ENCODE results near the gene KDM5B. TPM values are rescaled to one million over a fixed set of nuclear protein-coding genes. Genes with fewer than 3 reads are reported as not detected.
"Not testable (repeated sequence)": the region's sequence is repeated elsewhere in the genome, so short reads cannot be mapped to it uniquely, and the experiment has no call there.

Gene KDM5B
- total RNA-seq, 4 donors from 2014 or later: 21.8 to 180 (median 47.1) TPM

- TF ChIP-seq POLR2A (IDR thresholded peaks at IDR 0.05): no peak
- no peaks in the 10 kb centered on the region for H3K4me1 ChIP-seq
- intact Hi-C loops (cut with DNase I; ENCODE audit: low total_unique reads): no loop called here
Observed at GRCh38 chr1:202831906-202832305, 23.7 kb upstream of the KDM5B start.

DNA sequence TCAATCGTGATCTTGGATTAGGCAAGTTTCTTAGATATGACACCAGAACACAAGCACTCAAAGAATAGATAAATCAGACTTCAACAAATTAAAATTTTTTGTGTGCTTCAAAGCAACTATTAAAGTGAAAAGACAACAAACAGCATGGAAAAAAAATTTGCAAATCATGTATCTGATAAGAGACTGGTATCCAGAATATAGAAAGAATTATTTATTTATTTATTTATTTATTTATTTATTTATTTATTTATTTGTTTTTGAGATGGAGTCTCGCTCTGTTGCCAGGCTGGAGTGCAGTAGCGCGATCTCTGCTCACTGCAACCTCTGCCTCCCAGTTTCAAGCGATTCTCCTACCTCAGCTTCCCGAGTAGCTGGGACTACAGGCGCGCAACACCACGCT, 21.0 kb upstream of the KDM5B start:
- H3K36me3 ChIP-seq; intact Hi-C loops (cut with DNase I; ENCODE audit: low total_unique reads); H3K4me3 ChIP-seq; H3K9me3 ChIP-seq; H3K27ac ChIP-seq; H3K4me1 ChIP-seq; DNase-seq; H3K27me3 ChIP-seq: not testable (repeated sequence)

More at GRCh38 chr1:202831906-202832305, 23.7 kb upstream of the KDM5B start:
- DNase-seq: no peak
- Histone ChIP-seq H3K27ac (no peak overlapping the region), H3K9me3 (no peaks in the 10 kb centered on the region), H3K4me3 (no peak overlapping the region), H3K27me3 (no peaks in the 10 kb centered on the region), H3K36me3 (no peaks in the 10 kb centered on the region)

DNA sequence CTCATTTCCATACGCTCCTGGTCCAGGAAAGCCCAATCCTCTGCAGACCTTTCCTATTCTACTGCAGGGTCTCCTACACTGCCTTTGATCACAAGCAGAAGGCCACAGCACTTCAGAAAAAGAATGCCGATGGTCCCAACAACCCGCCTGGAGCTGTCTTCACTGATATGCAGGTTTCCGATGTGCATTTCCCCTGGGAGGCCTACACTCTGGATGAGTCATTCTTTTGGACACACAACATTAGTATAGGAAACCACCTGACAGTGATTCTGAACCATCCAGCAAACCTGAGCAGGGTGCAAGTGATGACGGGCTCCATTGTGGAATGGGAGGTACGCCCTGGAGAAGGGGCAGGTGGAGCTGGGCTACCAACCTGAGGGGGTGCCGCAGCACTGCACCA, 17.5 kb upstream of the KDM5B start:
- intact Hi-C loops (cut with DNase I; ENCODE audit: low total_unique reads): no loop called here
- H3K27me3 ChIP-seq: no peaks in the 10 kb centered on the region
- no peak for TF ChIP-seq CTCF (IDR thresholded peaks at IDR 0.05)
- no peak for TF ChIP-seq POLR2A (IDR thresholded peaks at IDR 0.05)
- DNase-seq: no peak
- H3K4me3 ChIP-seq: no peak overlapping the region
- no peak overlapping the region for H3K27ac ChIP-seq
- no peaks in the 10 kb centered on the region for H3K4me1 ChIP-seq
- H3K36me3 ChIP-seq: no peaks in the 10 kb centered on the region
- no peaks in the 10 kb centered on the region for H3K9me3 ChIP-seq

DNA sequence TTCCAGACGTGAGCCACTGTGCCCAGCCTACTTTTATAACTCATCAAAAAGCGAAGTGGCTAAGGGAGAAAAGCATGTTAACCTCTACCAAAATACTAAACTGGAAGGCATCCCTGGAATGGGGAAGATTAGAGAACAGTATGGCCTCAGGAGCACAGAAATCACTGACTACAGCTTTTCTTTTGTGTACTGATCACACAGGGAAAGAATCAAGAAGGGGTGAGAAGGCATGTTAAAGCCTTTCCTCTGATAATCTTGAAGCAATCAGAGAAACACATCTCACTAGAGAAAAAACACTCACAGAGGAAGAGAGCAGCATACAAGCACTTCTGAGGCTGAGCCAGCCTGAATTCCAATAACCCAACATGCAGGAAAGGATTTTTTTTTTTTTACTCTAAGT, 13.2 kb upstream of the KDM5B start:
- Histone ChIP-seq H3K9me3 (no peaks in the 10 kb centered on the region), H3K27me3 (no peaks in the 10 kb centered on the region), H3K36me3 (no peaks in the 10 kb centered on the region), H3K4me3 (no peak overlapping the region), H3K4me1 (no peaks in the 10 kb centered on the region), H3K27ac (no peak overlapping the region)
- TF ChIP-seq POLR2A (IDR thresholded peaks at IDR 0.05): no peak
- TF ChIP-seq CTCF (IDR thresholded peaks at IDR 0.05): no peak
- DNase-seq: no peak
- intact Hi-C loops (cut with DNase I; ENCODE audit: low total_unique reads): no loop called here

- no peak overlapping the region for H3K27ac ChIP-seq
- no peaks in the 10 kb centered on the region for H3K9me3 ChIP-seq
- TF ChIP-seq POLR2A (IDR thresholded peaks at IDR 0.05) (no peak), CTCF (IDR thresholded peaks at IDR 0.05) (no peak)
- no peaks in the 10 kb centered on the region for H3K36me3 ChIP-seq
- intact Hi-C loops (cut with DNase I; ENCODE audit: low total_unique reads): no loop called here
- H3K4me1 ChIP-seq: no peaks in the 10 kb centered on the region
- H3K4me3 ChIP-seq: no peak overlapping the region
- no peak for DNase-seq
- H3K27me3 ChIP-seq: no peaks in the 10 kb centered on the region
Observed at GRCh38 chr1:202818819-202819218, 10.6 kb upstream of the KDM5B start.

DNA sequence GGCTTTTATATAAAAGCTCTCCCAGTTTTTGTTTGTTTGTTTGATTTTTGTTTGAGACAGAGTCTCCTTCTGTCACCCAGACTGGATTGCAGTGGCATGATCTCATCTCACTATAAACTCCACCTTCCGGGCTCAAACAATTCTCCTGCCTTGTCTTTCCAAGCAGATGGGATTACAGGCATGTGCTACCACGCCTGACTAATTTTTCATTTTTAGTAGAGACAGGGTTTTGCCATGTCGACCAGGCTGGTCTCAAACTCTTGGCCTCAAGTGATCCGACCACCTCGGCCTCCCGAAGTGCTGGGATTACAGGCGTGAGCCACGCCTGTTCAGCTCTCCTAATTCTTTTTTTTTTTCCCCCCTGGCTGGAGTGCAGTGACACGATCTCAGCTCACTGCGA, 6.9 kb upstream of the KDM5B start:
- no peak overlapping the region for H3K27ac ChIP-seq
- H3K4me1 ChIP-seq: no peaks in the 10 kb centered on the region
- TF ChIP-seq CTCF (IDR thresholded peaks at IDR 0.05) (no peak), POLR2A (IDR thresholded peaks at IDR 0.05) (no peak)
- H3K4me3 ChIP-seq: no peak overlapping the region
- no peaks in the 10 kb centered on the region for H3K36me3 ChIP-seq
- no peaks in the 10 kb centered on the region for H3K27me3 ChIP-seq
- DNase-seq: no peak
- H3K9me3 ChIP-seq: no peaks in the 10 kb centered on the region
- intact Hi-C loops (cut with DNase I; ENCODE audit: low total_unique reads): no loop called here

All from uterus (tissue), 4 donors.